OCI-LY3 (cell line): ENCODE data around the gene FATE1.
A peak's percentile ranks its signal among the peaks of the same experiment; 100 is the strongest.

Source experiments
- H2AFZ ChIP-seq: fragments of 200-600, 300-600 bp; shearing (Covaris generic); 2 replicates; pipeline ENCODE4 v1.6.0; 2014; ENCODE audit warnings: antibody characterized with exemption, low read depth, low read length
- H3K27ac ChIP-seq: fragments of 200-600, 300-600 bp; sonication (generic); 2 replicates; pipeline ENCODE4 v1.5.1; 2014; ENCODE audit warnings: mild to moderate bottlenecking, low read length, moderate library complexity, mixed read lengths
- H3K27me3 ChIP-seq: fragments of 200-600, 300-600 bp; sonication (generic); 2 replicates; pipeline ENCODE4 v1.6.1; 2014; ENCODE audit warnings: low read depth, low read length, mixed read lengths
- H3K36me3 ChIP-seq: fragments of 200-600, 300-600 bp; sonication (generic); replicated peaks from 2 replicates; pipeline ENCODE3; 2014; ENCODE audit warnings: low read depth, low read length, mixed read lengths
- H3K4me1 ChIP-seq: fragments of 300-600, 200-600 bp; sonication (generic); 2 replicates; pipeline ENCODE4 v1.6.1; 2014; ENCODE audit warnings: low read length, mixed read lengths
- H3K4me2 ChIP-seq: fragments of 200-600, 300-600 bp; sonication (generic); 2 replicates; pipeline ENCODE4 v1.6.1; 2014; ENCODE audit warnings: low read length, mixed read lengths
- H3K4me3 ChIP-seq: fragments of 300-600, 200-600 bp; sonication (generic); 2 replicates; pipeline ENCODE4 v1.5.1; 2014; ENCODE audit warnings: antibody characterized with exemption, mild to moderate bottlenecking, low read length, moderate library complexity
- H3K79me2 ChIP-seq: fragments of 300-600, 200-600 bp; shearing (Covaris generic); 2 replicates; pipeline ENCODE4 v1.6.1; 2014; ENCODE audit warnings: mild to moderate bottlenecking, low read length, mixed read lengths
- H3K9ac ChIP-seq: fragments of 300-600, 200-600 bp; shearing (Covaris generic); 2 replicates; pipeline ENCODE4 v1.6.0; 2014; ENCODE audit warnings: mild to moderate bottlenecking, low read length, moderate library complexity
- H3K9me3 ChIP-seq: fragments of 200-600, 300-600 bp; shearing (Covaris generic); 2 replicates; pipeline ENCODE4 v1.6.1; 2014; ENCODE audit warnings: low read length, mixed read lengths; ENCODE audit not compliant: insufficient read depth
- H4K20me1 ChIP-seq: fragments of 200-600, 300-600 bp; sonication (generic); 2 replicates; pipeline ENCODE4 v1.6.1; 2016; ENCODE audit warnings: low read length, mixed read lengths; ENCODE audit not compliant: insufficient read depth
- CTCF ChIP-seq: fragments of 200-600, 300-600 bp; sonication (generic); IDR thresholded peaks from 2 replicates; pipeline ENCODE4 v1.5.1; 2014; ENCODE audit warnings: antibody characterized with exemption, low read length, low read depth
- EZH2phosphoT487 ChIP-seq: fragments of 200-600 bp; shearing (Covaris generic); IDR thresholded peaks from 2 replicates; pipeline ENCODE4 v1.6.1; 2018; ENCODE audit warnings: antibody characterized with exemption, mixed run types, low read depth

The FATE1 gene

GRCh38 chrX:151750511-151750910 is 34.7 kb downstream of the FATE1 start:
- Histone ChIP-seq H3K27me3 (no peaks in the 10 kb centered on the region; the same call in 1 of the 2 replicates), H2AFZ (no peak overlapping the region), H3K4me1 (no peaks in the 10 kb centered on the region), H3K36me3 (no peaks in the 10 kb centered on the region), H3K4me3 (no peak overlapping the region), H3K27ac (no peak overlapping the region), H3K79me2 (no peaks in the 10 kb centered on the region), H3K9me3 (no peaks in the 10 kb centered on the region), H4K20me1 (no peaks in the 10 kb centered on the region), H3K4me2 (no peak overlapping the region), H3K9ac (no peak overlapping the region)
- no peak for TF ChIP-seq CTCF
- no peak for TF ChIP-seq EZH2phosphoT487

- Histone ChIP-seq H3K4me2 (no peak overlapping the region), H3K4me1 (no peaks in the 10 kb centered on the region), H2AFZ (no peak overlapping the region), H3K4me3 (no peak overlapping the region), H3K79me2 (no peaks in the 10 kb centered on the region), H3K9ac (no peak overlapping the region), H4K20me1 (no peaks in the 10 kb centered on the region), H3K9me3 (no peaks in the 10 kb centered on the region), H3K27ac (no peak overlapping the region), H3K36me3 (no peaks in the 10 kb centered on the region), H3K27me3 (no peaks in the 10 kb centered on the region; the same call in 1 of the 2 replicates)
- no peak for TF ChIP-seq CTCF
- no peak for TF ChIP-seq EZH2phosphoT487
These were observed 37.0 kb downstream of the FATE1 start for GRCh38 chrX:151752847-151753246.

- no peaks in the 10 kb centered on the region for H3K36me3 ChIP-seq
- H3K79me2 ChIP-seq = no peaks in the 10 kb centered on the region
- no peaks in the 10 kb centered on the region for H3K4me1 ChIP-seq
- no peaks in the 10 kb centered on the region for H4K20me1 ChIP-seq
- H2AFZ ChIP-seq = no peak overlapping the region
- H3K9me3 ChIP-seq = no peaks in the 10 kb centered on the region
- no peak overlapping the region for H3K9ac ChIP-seq
- H3K27ac ChIP-seq = no peak overlapping the region
- no peaks in the 10 kb centered on the region for H3K27me3 ChIP-seq
- no peak overlapping the region for H3K4me3 ChIP-seq
- no peak overlapping the region for H3K4me2 ChIP-seq
- TF ChIP-seq CTCF = peak; percentile 23; the same call in 1 of the 2 replicates
- no peak for TF ChIP-seq EZH2phosphoT487
These were observed 37.6 kb downstream of the FATE1 start for GRCh38 chrX:151753313-151754046.

- Histone ChIP-seq H3K4me1 (no peaks in the 10 kb centered on the region), H3K27me3 (no peaks in the 10 kb centered on the region), H3K9me3 (no peaks in the 10 kb centered on the region), H4K20me1 (no peaks in the 10 kb centered on the region), H3K79me2 (no peaks in the 10 kb centered on the region), H3K36me3 (no peaks in the 10 kb centered on the region), H3K9ac (no peak overlapping the region), H2AFZ (no peak overlapping the region), H3K4me3 (no peak overlapping the region), H3K27ac (no peak overlapping the region), H3K4me2 (no peak overlapping the region)
- TF ChIP-seq EZH2phosphoT487 (no peak), CTCF (no peak)
These were observed 38.2 kb downstream of the FATE1 start for GRCh38 chrX:151754047-151754429.
